Ascending aorta (tissue), 2 donors: Measurements from ENCODE around the gene AHSP. TPM values are rescaled to one million over a fixed set of nuclear protein-coding genes. Genes with fewer than 3 reads are reported as not detected.
A peak's percentile ranks its signal among the peaks of the same experiment; 100 is the strongest.
"Not testable (repeated sequence)": the region's sequence is repeated elsewhere in the genome, so short reads cannot be mapped to it uniquely, and the experiment has no call there.

Experiments used
- DNase-seq, 2 donors: peaks; one replicate each; pipeline ENCODE4 v3.0.0-alpha.2; 2019; ENCODE audit warnings: low spot score in 2 of 2
- H3K27ac ChIP-seq, 2 donors: fragments of 200-600 bp; sonication (generic); one replicate each; pipeline ENCODE4 v1.5.1; 2016 to 2017; ENCODE audit warnings: mild to moderate bottlenecking in 1 of 2
- H3K27me3 ChIP-seq: fragments of 200-600 bp; sonication (generic); one replicate; pipeline ENCODE4 v1.5.1; 2017
- H3K36me3 ChIP-seq, 2 donors: fragments of 200-600 bp; sonication (generic); one replicate each; pipeline ENCODE4 v1.5.1; 2016
- H3K4me1 ChIP-seq, 2 donors: fragments of 200-600 bp; sonication (generic); one replicate each; pipeline ENCODE4 v1.5.1; 2016 to 2017; ENCODE audit warnings: mild to moderate bottlenecking in 1 of 2
- H3K4me3 ChIP-seq, 2 donors: fragments of 200-600 bp; sonication (generic); one replicate each; pipeline ENCODE4 v1.5.1; 2016 to 2017; ENCODE audit warnings: mild to moderate bottlenecking in 1 of 2
- H3K9me3 ChIP-seq, 2 donors: fragments of 200-600 bp; sonication (generic); one replicate each; pipeline ENCODE4 v1.5.1; 2016
- CTCF ChIP-seq, 3 experiments: fragments of 200-600 bp in 2 of 3; fragments of 450-650 bp in 1 of 3; sonication (generic) in 2 of 3; IDR thresholded peaks; one replicate each; pipeline ENCODE4 v1.5.1; 2016 to 2019; ENCODE audit warnings: antibody characterized with exemption in 3 of 3, mild to moderate bottlenecking in 1 of 3, moderate library complexity in 1 of 3
- intact Hi-C: fragments of 100-400 bp; cut with DNase I; formaldehyde crosslinking; loops from one replicate; pipeline ENCODE4 v1.15.1; 2023
- total RNA-seq: library from RNA; depleted of rRNA; stranded (reverse); fragments of >200 nt; gene quantifications from one replicate; pipeline ENCODE4 v1.1.0, GENCODE V29; 2016

The AHSP gene
- not detected for total RNA-seq

- H3K4me3 ChIP-seq: peak within 1 kb of the TSS; percentile 47 to 68
- DNase-seq: no peak
- no peaks in the 10 kb centered on the region for H3K27me3 ChIP-seq
- no peak for TF ChIP-seq CTCF (IDR thresholded peaks at IDR 0.05)
- no peaks in the 10 kb centered on the region for H3K36me3 ChIP-seq
- no peak within 1 kb of the TSS for H3K27ac ChIP-seq
- H3K9me3 ChIP-seq: no peaks in the 10 kb centered on the region
- intact Hi-C loops: no loop called here
- no peaks in the 10 kb centered on the region for H3K4me1 ChIP-seq
These were observed at the start of gene AHSP for GRCh38 chr16:31527734-31528274. Gene AHSP (plus strand): TSS chr16:31527900. CDS start chr16:31528140, 240 bp downstream.

DNA sequence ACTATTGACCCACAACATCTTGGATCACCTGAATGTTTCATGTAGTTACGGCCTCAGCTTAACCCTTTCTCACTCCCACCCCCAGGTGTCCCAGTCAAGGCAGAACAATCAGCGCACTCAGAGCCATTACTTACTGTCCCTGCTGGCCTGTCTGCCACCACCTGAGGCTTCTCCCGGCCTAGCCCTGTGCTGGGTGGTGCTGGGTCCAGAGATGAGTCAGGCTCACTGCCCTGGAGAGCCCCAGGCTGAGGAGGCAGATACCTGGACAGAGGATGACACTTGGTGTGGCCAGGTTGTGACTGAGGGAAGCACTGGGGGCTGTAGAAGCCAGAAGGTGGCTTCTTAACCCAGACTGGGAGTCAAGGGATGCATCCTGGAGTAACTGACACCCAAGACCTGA is 48.7 kb upstream of the AHSP start:
- H3K9me3 ChIP-seq: no peaks in the 10 kb centered on the region
- no peaks in the 10 kb centered on the region for H3K4me1 ChIP-seq
- H3K36me3 ChIP-seq: peaks cover 40 to 50% of the 10 kb centered on the region in 2 donors
- intact Hi-C loops: loop anchor here (10.0 kb wide), 1 partner anchor 236 kb away; a partner anchor contains a TSS
- no peak overlapping the region for H3K4me3 ChIP-seq
- DNase-seq: no peak
- no peak for TF ChIP-seq CTCF (IDR thresholded peaks at IDR 0.05)
- no peaks in the 10 kb centered on the region for H3K27me3 ChIP-seq
- H3K27ac ChIP-seq: no peak overlapping the region

GRCh38 chr16:31479751-31480150 is 47.9 kb upstream of the AHSP start:
- Histone ChIP-seq H3K4me1 (no peaks in the 10 kb centered on the region), H3K9me3 (no peaks in the 10 kb centered on the region), H3K27me3 (no peaks in the 10 kb centered on the region), H3K36me3 (peaks cover 32 to 42% of the 10 kb centered on the region in 2 donors), H3K4me3 (no peak overlapping the region), H3K27ac (no peak overlapping the region)
- intact Hi-C loops: loop anchor here (10.0 kb wide), 1 partner anchor 235 kb away; a partner anchor contains a TSS
- TF ChIP-seq CTCF (IDR thresholded peaks at IDR 0.05): no peak
- no peak for DNase-seq

DNA sequence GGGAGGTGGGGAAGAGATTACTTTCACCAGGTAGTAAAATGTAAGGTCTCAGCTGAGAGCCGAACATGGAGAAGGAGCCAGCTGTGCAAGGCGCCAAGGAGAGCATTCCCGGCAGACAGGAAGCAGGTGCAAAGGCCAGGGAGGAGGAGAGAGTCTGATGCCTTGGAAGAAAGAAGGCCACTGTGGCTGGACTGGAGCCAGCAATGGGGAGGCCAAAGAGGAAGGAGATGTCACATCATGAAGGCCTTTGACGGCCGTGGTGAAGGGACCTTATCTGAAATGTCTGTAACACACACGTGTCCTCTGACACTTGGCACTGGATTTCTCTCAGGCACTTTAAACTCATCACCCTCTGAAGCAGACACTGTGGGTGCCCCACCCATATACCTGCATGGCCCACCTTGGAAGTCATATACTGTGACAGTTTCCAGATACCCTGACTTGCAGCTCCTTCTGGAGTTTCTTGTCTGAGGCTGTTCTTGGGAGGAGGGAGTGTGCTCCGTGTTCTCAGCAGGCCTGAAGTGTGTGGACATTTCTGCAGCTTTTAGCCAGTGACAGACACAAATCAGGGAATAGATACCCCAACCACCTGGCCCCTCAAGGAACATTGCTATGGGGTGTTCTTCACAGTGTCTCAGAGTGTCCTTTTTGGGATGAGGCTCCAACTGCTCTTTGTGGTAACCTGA is 46.7 kb upstream of the AHSP start:
- DNase-seq: no peak
- intact Hi-C loops: no loop called here
- Histone ChIP-seq H3K9me3 (no peaks in the 10 kb centered on the region), H3K27ac (no peak overlapping the region), H3K27me3 (no peaks in the 10 kb centered on the region), H3K36me3 (peaks cover 19 to 29% of the 10 kb centered on the region in 2 donors), H3K4me1 (no peaks in the 10 kb centered on the region), H3K4me3 (no peak overlapping the region)
- no peak for TF ChIP-seq CTCF (IDR thresholded peaks at IDR 0.05)

DNA sequence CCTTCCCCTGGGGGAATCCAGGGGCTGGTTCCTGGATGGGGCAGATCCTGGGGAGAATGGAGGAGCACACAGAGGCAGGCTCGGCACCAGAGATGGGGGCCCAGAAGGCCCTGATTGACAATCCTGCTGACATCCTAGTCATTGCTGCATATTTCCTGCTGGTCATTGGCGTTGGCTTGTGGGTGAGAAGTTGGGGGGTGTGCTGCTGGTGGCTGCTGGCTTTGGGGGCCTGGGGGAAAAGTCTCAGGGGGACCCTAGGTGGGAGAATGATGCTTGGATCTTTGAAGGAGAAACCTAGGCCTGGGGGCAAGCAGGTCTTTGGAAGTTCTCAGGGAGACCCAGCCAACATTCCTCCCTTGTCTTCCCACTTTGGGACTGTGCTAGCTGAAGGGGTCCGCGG is 44.6 kb upstream of the AHSP start, which contains the start of gene SLC5A2:
Gene SLC5A2 (plus strand): TSS at position 43 of the 400 bp plus-strand sequence. CDS start 14 bp downstream, at position 57.
- H3K4me1 ChIP-seq: peaks cover 2 to 9% of the 10 kb centered on the region in 2 donors
- no peak within 1 kb of the TSS for H3K4me3 ChIP-seq
- H3K9me3 ChIP-seq: no peaks in the 10 kb centered on the region
- H3K27me3 ChIP-seq: no peaks in the 10 kb centered on the region
- H3K27ac ChIP-seq: no peak within 1 kb of the TSS
- peaks cover 0 to 8% of the 10 kb centered on the region in 2 donors for H3K36me3 ChIP-seq
- intact Hi-C loops: no loop called here
- TF ChIP-seq CTCF (IDR thresholded peaks at IDR 0.05): no peak
- DNase-seq: no peak

DNA sequence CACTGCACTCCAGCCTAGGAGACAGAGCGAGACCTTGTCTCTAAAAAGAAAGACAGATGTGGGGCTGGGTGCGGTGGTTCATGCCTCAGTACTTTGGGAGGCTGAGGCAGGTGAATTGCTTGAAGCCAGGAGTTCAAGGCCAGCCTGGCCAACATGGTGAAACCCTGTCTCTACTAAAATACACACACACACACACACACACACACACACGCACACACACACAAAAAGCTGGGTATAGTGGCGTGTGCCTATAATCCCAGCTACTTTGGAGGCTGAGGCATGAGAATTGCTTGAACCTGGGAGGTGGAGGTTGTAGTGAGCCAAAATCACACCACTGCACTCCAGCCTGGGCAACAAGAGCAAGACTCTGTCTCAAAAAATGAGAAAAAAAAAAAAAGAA is 43.7 kb upstream of the AHSP start:
- not testable (repeated sequence) for H3K27ac ChIP-seq

More for the DNA sequence above, 43.7 kb upstream of the AHSP start:
- H3K9me3 ChIP-seq, DNase-seq, H3K4me3 ChIP-seq, intact Hi-C loops, H3K36me3 ChIP-seq, H3K27me3 ChIP-seq: not testable (repeated sequence)
- H3K4me1 ChIP-seq: peaks cover 10 to 15% of the 10 kb centered on the region in 2 donors
